GM19043 (cell line): ENCODE measurements around the gene PARD6G.
"Not testable (repeated sequence)": the region's sequence is repeated elsewhere in the genome, so short reads cannot be mapped to it uniquely, and the experiment has no call there.

Experiments used
- ATAC-seq: cut with Tn5 transposase; IDR thresholded peaks from one replicate; pipeline ENCODE4 v1.9.1; 2021; ENCODE audit warnings: low read depth; ENCODE audit not compliant: unreplicated experiment

Gene PARD6G, protein sequence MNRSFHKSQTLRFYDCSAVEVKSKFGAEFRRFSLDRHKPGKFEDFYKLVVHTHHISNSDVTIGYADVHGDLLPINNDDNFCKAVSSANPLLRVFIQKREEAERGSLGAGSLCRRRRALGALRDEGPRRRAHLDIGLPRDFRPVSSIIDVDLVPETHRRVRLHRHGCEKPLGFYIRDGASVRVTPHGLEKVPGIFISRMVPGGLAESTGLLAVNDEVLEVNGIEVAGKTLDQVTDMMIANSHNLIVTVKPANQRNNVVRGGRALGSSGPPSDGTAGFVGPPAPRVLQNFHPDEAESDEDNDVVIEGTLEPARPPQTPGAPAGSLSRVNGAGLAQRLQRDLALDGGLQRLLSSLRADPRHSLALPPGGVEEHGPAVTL

DNA sequence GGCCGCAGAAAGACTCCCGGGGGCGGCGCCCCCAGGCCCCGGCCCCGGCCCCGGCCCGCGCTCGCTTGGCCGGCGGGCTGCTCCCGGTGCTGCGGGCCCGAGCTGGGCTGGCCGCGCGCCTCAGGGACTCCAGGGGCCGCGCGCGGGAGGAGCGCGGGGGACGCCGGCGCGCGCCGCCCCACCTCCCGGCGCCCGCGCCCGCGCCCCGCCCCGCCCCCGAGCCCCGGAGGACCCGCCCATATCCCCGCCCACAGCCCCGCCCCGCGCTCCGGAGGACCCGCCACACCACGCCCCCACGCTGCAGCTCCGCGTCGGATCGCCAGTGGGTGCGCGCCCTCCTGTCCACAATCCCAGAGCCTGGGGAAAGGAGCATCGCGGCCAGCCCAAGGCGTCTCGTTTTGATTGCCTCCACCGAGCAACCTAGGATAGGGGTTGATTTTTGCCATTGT is at the start of gene PARD6G:
PARD6G (minus strand) TSS at position 122 of the 449 bp plus-strand sequence. CDS start 166 bp downstream, outside the sequence.
- peak; percentile 74 for ATAC-seq

DNA sequence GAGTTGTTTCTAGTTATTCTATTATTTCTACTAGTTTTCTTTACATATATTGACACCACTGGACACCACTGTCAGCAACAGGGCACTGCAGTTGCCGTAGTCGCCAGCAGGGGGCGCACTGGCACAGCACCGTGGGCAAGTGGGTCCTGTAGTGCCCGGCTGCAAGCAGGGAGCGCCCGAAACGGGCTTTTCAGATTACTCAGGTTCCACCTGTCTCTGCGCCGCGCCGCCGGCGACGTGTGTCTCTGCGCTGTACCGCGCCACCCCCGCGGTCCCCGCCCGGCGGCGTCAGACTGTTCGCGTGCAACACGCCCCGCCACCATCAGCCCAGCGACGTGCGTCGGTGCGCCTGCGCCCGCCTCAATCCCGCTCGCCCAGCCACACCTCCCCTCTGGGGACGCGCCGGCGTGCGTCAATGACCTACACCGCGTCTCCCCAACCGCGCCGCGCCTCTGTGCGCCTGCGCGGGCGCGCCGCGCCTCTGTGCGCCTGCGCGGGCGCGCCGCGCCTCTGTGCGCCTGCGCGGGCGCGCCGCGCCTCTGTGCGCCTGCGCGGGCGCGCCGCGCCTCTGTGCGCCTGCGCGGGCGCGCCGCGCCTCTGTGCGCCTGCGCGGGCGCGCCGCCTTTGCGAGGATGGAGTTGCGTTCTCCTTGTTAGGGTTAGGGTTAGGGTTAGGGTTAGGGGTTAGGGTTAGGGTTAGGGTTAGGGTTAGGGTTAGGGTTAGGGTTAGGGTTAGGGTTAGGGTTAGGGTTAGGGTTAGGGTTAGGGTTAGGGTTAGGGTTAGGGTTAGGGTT is 15.1 kb upstream of the PARD6G start:
- not testable (repeated sequence) for ATAC-seq

DNA sequence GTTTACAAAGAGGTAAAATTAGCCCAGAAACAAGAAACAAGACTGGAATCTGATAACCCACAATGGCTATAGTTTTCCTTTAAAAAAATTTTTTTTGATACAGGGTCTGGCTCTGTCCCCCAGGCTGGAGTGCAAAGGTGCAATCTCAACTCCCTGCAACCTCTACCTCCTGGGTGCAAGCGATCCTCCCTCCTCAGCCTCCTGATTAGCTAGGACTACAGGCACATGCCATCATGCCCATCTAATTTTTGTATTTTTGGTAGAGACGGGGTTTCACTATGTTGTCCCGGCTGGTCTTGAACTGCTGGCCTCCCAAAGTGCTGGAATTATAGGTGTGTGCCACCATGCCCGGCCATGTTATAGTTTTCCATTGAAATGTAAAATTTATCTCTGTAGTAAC is 12.3 kb upstream of the PARD6G start:
- ATAC-seq = no peak

- no peak for ATAC-seq
Observed at GRCh38 chr18:80258640-80259039, 11.3 kb upstream of the PARD6G start.

DNA sequence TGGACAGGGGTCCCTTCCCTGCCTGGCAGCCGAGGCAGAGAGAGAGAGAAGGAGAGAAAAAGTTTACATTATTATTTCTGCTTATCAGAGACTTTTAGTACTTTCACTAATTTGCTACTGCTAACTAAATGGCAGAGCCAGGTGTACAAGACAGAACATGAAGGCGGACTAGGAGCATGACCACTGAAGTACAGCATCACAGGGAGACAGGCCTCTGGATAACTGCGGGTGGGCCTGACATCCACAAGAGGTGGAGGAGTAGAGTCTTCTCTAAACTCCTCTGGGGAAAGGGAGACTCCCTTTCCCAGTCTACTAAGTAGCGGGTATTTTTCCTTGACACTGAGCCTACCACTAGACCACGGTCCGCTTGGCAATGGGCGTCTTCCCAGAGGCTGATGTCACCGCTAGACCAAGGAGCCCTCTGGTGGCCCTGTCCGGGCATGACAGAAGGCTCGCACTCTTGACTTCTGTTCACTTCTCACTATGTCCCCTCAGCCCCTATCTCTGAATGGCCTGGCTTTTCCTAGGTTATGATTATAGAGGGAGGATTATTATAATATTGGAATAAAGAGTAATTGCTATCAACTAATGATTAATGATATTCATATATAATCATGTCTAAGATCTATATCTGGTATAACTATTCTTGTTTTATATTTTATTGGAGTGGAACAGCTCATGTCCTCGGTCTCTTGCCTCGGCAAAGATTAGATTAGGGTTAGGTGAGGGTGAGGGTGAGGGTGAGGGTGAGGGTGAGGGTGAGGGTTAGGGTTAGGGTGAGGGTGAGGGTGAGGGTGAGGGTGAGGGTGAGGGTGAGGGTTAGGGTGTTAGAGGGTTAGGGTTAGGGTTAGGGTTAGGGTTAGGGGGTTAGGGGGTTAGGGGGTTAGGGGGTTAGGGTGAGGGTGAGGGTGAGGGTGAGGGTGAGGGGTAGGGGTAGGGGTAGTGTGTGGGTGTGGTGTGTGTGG is 10.5 kb upstream of the PARD6G start:
- ATAC-seq = not testable (repeated sequence)

DNA sequence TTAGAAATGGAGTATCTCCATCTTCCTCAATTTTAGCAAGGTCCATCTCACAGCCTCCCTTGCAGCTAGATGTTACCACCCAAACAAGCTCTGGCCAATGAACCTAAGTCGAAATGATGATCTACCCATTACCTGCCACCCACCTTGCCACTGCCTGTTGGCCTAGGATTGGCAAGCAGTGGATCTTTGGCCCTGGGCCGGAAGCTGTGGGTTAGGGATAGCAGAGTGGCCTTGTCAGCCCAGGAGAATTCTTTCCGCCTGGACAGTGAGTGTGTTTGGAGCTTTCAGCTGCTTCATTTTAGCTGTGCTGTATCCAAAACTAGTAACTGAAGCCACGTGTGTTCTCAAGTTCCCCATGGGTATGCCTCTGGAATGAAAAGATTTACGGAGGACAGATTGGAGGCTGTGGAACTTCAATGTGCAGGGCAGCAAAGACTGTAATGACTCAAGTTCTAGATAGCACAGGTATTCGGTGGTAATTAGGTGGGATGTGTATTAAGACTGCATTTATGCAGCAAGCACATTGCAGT is 7.7 kb upstream of the PARD6G start:
- no peak for ATAC-seq

DNA sequence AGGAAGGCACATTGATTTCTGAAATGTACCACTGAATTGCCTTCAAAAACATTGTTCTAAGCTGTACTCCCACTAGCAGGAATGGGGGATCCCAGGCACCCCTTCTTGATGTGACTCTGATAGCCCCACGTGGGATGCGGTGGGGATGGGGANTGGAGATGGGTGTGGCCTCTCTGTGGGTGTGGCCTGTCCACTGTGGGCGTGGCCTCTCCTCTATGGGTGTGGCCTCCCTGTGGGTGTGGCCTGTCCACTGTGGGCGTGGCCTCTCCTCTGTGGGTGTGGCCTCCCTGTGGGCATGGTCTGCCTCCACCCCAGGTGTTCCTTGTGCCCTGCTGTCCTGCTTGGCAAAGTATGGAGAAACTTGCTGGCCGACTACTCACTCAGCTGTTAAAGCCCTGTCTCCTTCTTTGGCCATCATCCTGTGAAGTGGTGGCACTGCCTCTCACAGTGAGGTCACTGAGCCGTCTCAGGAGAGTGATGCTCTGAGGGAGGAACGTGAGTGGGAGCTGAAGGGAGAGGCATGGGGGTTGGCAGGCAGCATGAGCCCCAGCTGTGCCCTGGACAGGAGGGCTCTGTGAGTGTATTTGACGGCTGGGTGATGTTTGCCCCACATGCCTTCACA is 6.7 kb upstream of the PARD6G start:
- no peak for ATAC-seq

- no peak for ATAC-seq
Observed at GRCh38 chr18:80253236-80253635, 5.9 kb upstream of the PARD6G start.

DNA sequence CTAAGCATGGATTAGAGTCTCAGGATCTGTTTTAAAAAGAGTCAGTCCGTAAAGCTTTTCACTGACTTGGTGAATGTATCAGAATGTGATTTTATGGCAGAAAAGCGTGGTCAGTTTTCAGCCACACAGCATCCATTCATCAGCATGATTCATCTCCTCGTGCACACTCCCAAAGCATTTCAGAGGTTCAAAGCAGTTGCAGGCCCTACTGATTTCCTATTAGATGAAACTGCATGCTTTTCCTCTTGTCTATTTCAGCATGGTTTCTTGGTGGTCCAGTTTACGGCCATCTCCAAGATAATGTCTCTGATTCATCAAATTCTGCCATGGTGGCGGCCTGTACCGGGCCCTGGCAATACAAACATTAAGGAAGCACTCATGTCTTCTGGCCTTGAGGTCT is 4.8 kb upstream of the PARD6G start:
- ATAC-seq = no peak

- no peak for ATAC-seq
Observed at GRCh38 chr18:80251700-80252099, 4.4 kb upstream of the PARD6G start.

DNA sequence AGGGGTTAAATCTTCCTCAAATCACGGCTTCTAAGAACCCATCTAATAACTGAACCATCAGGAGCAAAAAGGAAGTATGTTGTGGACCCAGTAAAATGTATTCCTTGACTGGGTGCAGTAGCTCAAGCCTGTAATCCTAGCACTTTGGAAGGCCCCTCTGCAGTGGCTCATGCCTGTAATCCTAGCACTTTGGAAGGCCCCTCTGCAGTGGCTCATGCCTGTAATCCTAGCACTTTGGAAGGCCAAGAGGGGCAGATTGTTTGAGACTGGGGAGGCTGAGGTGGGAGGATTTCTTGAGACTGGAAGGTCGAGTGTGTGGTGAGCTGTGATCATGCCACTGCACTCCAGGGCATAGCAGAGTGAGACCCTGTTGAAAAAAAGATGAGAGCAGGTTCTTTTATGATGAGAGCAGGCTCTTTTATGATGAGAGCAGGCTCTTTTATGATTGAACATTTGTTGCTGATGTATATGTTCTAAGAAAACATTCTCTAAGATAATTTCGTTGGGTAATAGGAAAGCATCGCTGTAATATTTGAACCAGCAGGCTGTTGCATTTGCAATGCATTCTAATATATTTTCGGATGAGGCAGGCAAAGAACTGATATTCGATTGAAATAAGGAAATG is 3.5 kb upstream of the PARD6G start:
- ATAC-seq = no peak

GRCh38 chr18:80249217-80250093 is 2.1 kb upstream of the PARD6G start:
- no peak for ATAC-seq

GRCh38 chr18:80246445-80247392 is 595 bp downstream of the PARD6G start:
- ATAC-seq = peak; percentile 17

DNA sequence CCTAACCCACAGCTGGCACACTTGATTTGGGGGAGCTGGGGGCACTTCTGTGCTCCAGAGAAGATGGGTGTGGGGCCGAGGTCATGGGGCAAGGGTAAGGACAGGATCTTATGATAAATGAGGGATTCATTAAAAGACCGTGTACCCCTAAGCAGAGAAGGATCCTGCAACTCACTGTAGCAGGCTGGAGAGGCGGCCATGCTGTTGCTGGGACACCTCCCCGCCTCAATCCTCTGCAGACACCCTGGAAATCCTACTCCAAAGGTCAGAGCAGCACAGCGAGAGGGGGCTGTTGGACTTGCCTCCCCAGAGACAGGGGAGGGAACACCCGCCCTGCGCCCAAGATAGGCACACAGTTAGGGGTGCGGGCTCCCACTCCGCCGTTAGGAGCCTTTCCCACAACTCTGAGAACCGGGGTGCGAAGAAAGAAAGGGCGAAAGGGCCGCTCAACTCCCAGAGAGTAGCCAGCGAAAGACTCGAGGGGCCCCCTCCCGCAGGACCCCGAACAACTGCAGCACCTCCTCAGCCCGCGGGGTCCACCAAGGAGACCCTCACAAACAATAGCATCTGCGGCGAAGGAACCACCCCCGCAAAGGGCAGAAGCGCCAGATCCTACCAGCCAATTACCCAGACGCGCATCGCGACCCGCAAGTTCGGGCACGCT is 1.4 kb downstream of the PARD6G start:
- no peak for ATAC-seq

DNA sequence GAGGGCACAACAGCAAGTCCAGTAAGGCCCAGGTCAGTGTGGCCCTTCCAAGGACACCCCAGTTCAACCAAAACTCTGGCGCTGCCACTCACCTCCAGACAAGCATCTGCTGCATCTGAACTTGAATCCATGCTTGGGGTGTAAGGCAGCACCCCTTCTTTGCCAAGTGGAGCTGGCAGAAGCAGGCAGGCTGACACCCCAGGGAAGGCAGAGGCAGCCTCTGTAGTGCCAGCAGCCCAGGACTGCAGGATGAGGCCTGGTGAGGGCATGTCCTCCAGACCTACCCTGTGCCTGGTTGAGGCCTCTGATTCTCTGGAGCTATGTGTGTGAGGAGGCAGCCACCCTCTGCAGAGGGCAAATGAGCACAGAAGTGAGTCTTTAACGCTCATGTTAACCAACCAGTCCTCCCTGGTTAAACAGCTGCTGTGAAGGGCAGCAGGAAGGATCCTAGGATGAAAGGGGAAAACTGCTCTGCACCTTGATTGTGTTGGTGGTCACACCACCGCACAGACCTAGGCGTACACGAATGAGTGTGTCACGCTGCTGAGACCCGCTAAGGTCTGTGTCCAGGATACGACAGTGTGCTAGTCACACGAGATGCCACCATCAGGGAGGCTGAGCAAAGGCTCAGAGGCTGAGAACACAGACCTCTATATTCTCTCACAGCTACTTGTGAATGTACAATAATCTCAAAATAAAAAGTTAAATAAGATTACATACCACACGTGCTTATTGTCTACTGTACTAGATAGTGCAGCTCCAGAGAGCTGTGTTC is 2.2 kb downstream of the PARD6G start:
- no peak for ATAC-seq

- no peak for ATAC-seq
Observed at GRCh38 chr18:80244167-80244566, 3.1 kb downstream of the PARD6G start.
